NB4 (cell line): ENCODE measurements around the gene EGFL7.

Experiments used
- MAX ChIP-seq: IDR thresholded peaks from 2 replicates; pipeline ENCODE4 v1.6.1; 2011; ENCODE audit warnings: low read depth, low read length
- TF ChIP-seq, protein P1 (sequence below): IDR thresholded peaks from one replicate; pipeline ENCODE4 v1.5.1; 2012; ENCODE audit warnings: low read depth, low read length

GRCh38 chr9:136696502-136696901, 33.8 kb downstream of the EGFL7 start:
- TF ChIP-seq, protein P1, sequence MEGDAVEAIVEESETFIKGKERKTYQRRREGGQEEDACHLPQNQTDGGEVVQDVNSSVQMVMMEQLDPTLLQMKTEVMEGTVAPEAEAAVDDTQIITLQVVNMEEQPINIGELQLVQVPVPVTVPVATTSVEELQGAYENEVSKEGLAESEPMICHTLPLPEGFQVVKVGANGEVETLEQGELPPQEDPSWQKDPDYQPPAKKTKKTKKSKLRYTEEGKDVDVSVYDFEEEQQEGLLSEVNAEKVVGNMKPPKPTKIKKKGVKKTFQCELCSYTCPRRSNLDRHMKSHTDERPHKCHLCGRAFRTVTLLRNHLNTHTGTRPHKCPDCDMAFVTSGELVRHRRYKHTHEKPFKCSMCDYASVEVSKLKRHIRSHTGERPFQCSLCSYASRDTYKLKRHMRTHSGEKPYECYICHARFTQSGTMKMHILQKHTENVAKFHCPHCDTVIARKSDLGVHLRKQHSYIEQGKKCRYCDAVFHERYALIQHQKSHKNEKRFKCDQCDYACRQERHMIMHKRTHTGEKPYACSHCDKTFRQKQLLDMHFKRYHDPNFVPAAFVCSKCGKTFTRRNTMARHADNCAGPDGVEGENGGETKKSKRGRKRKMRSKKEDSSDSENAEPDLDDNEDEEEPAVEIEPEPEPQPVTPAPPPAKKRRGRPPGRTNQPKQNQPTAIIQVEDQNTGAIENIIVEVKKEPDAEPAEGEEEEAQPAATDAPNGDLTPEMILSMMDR = no peak
- no peak for TF ChIP-seq MAX
